Measurements from ENCODE around the gene IFI35. TPM values are rescaled to one million over a fixed set of nuclear protein-coding genes. Genes with fewer than 3 reads are reported as not detected.
"Not testable (repeated sequence)": the region's sequence is repeated elsewhere in the genome, so short reads cannot be mapped to it uniquely, and the experiment has no call there.

IFI35 gene
- polyA plus RNA-seq, 4 donors, result 7.8 to 13.5 (median 10.6) TPM

- DNase-seq (ENCODE audit: low read depth in 4 of 4, low spot score in 3 of 4), result no peak
Observed at GRCh38 chr17:43044024-43044423, 37.4 kb downstream of the IFI35 start.

- DNase-seq (ENCODE audit: low read depth in 4 of 4, low spot score in 3 of 4), result no peak
Observed at GRCh38 chr17:43051969-43052368, 45.4 kb downstream of the IFI35 start.

- not testable (repeated sequence) for DNase-seq (ENCODE audit: low read depth in 4 of 4, low spot score in 3 of 4)
Observed at GRCh38 chr17:43053008-43053407, 46.4 kb downstream of the IFI35 start.

GRCh38 chr17:43056051-43056450 is 49.5 kb downstream of the IFI35 start:
- DNase-seq (ENCODE audit: low read depth in 4 of 4, low spot score in 3 of 4), result no peak

GRCh38 chr17:43062984-43063638 is 56.5 kb downstream of the IFI35 start:
- DNase-seq (ENCODE audit: low read depth in 4 of 4, low spot score in 3 of 4), result no peak

Other genes with a start within 250 kb of the IFI35 start
- 100 to 1,000 TPM; 104 to 113 (median 110) TPM for gene RAMP2, start 245.6 kb upstream of the IFI35 start, polyA plus RNA-seq (ENCODE audit: insufficient read length in 4 of 4)
- gene VPS25, start 233.3 kb upstream of the IFI35 start, polyA plus RNA-seq (ENCODE audit: insufficient read length in 4 of 4), result 10 to 100 TPM; 85.0 to 90.7 (median 88.9) TPM
- 10 to 100 TPM; 11.3 to 14.7 (median 12.2) TPM for gene WNK4, start 226.2 kb upstream of the IFI35 start, polyA plus RNA-seq (ENCODE audit: insufficient read length in 4 of 4)
- gene COA3, start 208.1 kb upstream of the IFI35 start, polyA plus RNA-seq (ENCODE audit: insufficient read length in 4 of 4), result 100 to 1,000 TPM; 166 to 178 (median 172) TPM
- 1 to 10 TPM; 1.7 to 3.1 (median 2.0) TPM for gene CNTD1, start 207.9 kb upstream of the IFI35 start, polyA plus RNA-seq (ENCODE audit: insufficient read length in 4 of 4)
- 10 to 100 TPM; 64.8 to 78.0 (median 69.2) TPM for gene BECN1, start 182.5 kb upstream of the IFI35 start, polyA plus RNA-seq (ENCODE audit: insufficient read length in 4 of 4)
- 100 to 1,000 TPM; 107 to 121 (median 119) TPM for gene PSME3, start 173.4 kb upstream of the IFI35 start, polyA plus RNA-seq (ENCODE audit: insufficient read length in 4 of 4)
- gene AOC2, start 162.2 kb upstream of the IFI35 start, polyA plus RNA-seq (ENCODE audit: insufficient read length in 4 of 4), result 1 to 10 TPM in 3 of 4 donors, under 1 TPM in 1; 0.83 to 1.2 (median 1.2) TPM
- gene AOC3, start 155.6 kb upstream of the IFI35 start, polyA plus RNA-seq (ENCODE audit: insufficient read length in 4 of 4), result 1 to 10 TPM; 5.3 to 7.5 (median 6.5) TPM
- gene G6PC1, start 106.0 kb upstream of the IFI35 start, polyA plus RNA-seq (ENCODE audit: insufficient read length in 4 of 4), result 1 to 10 TPM; 4.2 to 7.6 (median 4.9) TPM
- gene AARSD1, start 42.3 kb upstream of the IFI35 start, polyA plus RNA-seq (ENCODE audit: insufficient read length in 4 of 4), result 10 to 100 TPM; 47.6 to 56.2 (median 52.2) TPM
- 1 to 10 TPM; 2.1 to 2.4 (median 2.2) TPM for gene PTGES3L, start 26.7 kb upstream of the IFI35 start, polyA plus RNA-seq (ENCODE audit: insufficient read length in 4 of 4)
- 10 to 100 TPM; 15.4 to 17.0 (median 15.8) TPM for gene RUNDC1, start 26.2 kb upstream of the IFI35 start, polyA plus RNA-seq (ENCODE audit: insufficient read length in 4 of 4)
- 1,000 to 10,000 TPM; 1,352 to 1,628 (median 1,460) TPM for gene RPL27, start 8.4 kb upstream of the IFI35 start, polyA plus RNA-seq (ENCODE audit: insufficient read length in 4 of 4)
- gene VAT1, start 15.6 kb downstream of the IFI35 start, polyA plus RNA-seq (ENCODE audit: insufficient read length in 4 of 4), result 100 to 1,000 TPM; 112 to 143 (median 120) TPM
- 1 to 10 TPM; 2.9 to 3.8 (median 3.6) TPM for gene RND2, start 18.4 kb downstream of the IFI35 start, polyA plus RNA-seq (ENCODE audit: insufficient read length in 4 of 4)
- 10 to 100 TPM; 13.0 to 16.1 (median 15.5) TPM for gene BRCA1, start 118.6 kb downstream of the IFI35 start, polyA plus RNA-seq (ENCODE audit: insufficient read length in 4 of 4)
- gene NBR1, start 164.4 kb downstream of the IFI35 start, polyA plus RNA-seq (ENCODE audit: insufficient read length in 4 of 4), result 100 to 1,000 TPM; 111 to 136 (median 130) TPM
- 10 to 100 TPM; 13.6 to 20.1 (median 14.1) TPM for gene TMEM106A, start 205.1 kb downstream of the IFI35 start, polyA plus RNA-seq (ENCODE audit: insufficient read length in 4 of 4)
- 1 to 10 TPM; 6.2 to 9.3 (median 7.2) TPM for gene CCDC200, start 221.8 kb downstream of the IFI35 start, polyA plus RNA-seq (ENCODE audit: insufficient read length in 4 of 4)
- 1 to 10 TPM in 1 of 4 donors, under 1 TPM in 1, not detected in 2; 0.40 to 1.6 TPM for gene RNU2-1, start 227.2 kb downstream of the IFI35 start, polyA plus RNA-seq (ENCODE audit: insufficient read length in 4 of 4)